Peyer's patch (tissue), 4 donors: ENCODE data around the gene CNTN4. TPM values are rescaled to one million over a fixed set of nuclear protein-coding genes. Genes with fewer than 3 reads are reported as not detected.
"Not testable (repeated sequence)": the region's sequence is repeated elsewhere in the genome, so short reads cannot be mapped to it uniquely, and the experiment has no call there.

Experiments
- DNase-seq, 3 donors: peaks; one replicate each; pipeline ENCODE4 v3.0.0-alpha.2; 2017 to 2019
- H3K27ac ChIP-seq, 4 donors: fragments of 200-600 bp; sonication (generic); one replicate each; pipeline ENCODE4 v1.5.1; 2016 to 2019
- H3K27me3 ChIP-seq, 2 donors: fragments of 200-600 bp; sonication (generic); one replicate each; pipeline ENCODE4 v1.5.1; 2019
- H3K36me3 ChIP-seq, 3 donors: fragments of 200-600 bp; sonication (generic); one replicate each; pipeline ENCODE4 v1.5.1; 2016 to 2019
- H3K4me1 ChIP-seq, 4 donors: fragments of 200-600 bp; sonication (generic); one replicate each; pipeline ENCODE4 v1.5.1; 2016 to 2019
- H3K4me3 ChIP-seq, 4 donors: fragments of 200-600 bp; sonication (generic); 1 replicate in 3 of 4; 2 replicates in 1 of 4; pipeline ENCODE4 v1.5.1; 2016 to 2019; ENCODE audit warnings: mild to moderate bottlenecking in 1 of 4
- H3K9me3 ChIP-seq, 4 donors: fragments of 200-600 bp; sonication (generic); one replicate each; pipeline ENCODE4 v1.5.1; 2016 to 2019; ENCODE audit warnings: mild to moderate bottlenecking in 1 of 4
- POLR2A ChIP-seq, 2 donors: fragments of 450-650 bp; IDR thresholded peaks; one replicate each; pipeline ENCODE4 v1.5.1; 2017; ENCODE audit warnings: antibody characterized with exemption in 2 of 2, mild to moderate bottlenecking in 2 of 2, moderate library complexity in 2 of 2
- total RNA-seq, 4 donors: library from RNA; depleted of rRNA; stranded (reverse); fragments of >200 nt; gene quantifications; one replicate each; pipeline ENCODE4 v1.1.0, GENCODE V29; 2016
- TF ChIP-seq, protein P1 (sequence below), 6 experiments: fragments of 450-650 bp in 4 of 6; fragments of 200-600 bp in 2 of 6; sonication (generic) in 1 of 6; IDR thresholded peaks; one replicate each; pipeline ENCODE4 v1.5.1; 2017 to 2019; ENCODE audit warnings: antibody characterized with exemption in 6 of 6, mild to moderate bottlenecking in 3 of 6, moderate library complexity in 1 of 6

Gene CNTN4
- total RNA-seq, 4 donors from 2014 or later = 5.4 to 31.1 (median 19.9) TPM

DNA sequence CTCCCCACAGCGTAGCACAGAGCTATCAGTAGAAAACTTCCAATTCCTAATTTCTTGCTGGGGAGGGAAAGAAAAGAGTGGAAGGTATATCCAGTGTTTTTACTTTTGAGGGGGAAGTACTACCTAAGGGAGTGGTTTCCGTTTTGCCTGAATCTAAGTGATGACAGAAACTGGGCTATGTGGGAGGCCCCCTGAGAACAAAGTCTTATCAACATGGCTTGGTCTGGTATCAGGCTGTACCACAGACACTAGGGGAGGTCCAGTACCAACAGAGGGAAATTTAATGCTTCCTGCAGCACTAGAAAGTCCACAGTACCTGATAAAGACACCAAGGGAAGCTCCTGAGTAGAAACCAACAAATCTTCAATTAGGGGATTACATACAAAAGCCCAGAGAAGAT lies 812.3 kb downstream of the CNTN4 start:
- no peak overlapping the region for H3K27ac ChIP-seq
- TF ChIP-seq POLR2A (IDR thresholded peaks at IDR 0.05) = no peak
- TF ChIP-seq, protein P1, sequence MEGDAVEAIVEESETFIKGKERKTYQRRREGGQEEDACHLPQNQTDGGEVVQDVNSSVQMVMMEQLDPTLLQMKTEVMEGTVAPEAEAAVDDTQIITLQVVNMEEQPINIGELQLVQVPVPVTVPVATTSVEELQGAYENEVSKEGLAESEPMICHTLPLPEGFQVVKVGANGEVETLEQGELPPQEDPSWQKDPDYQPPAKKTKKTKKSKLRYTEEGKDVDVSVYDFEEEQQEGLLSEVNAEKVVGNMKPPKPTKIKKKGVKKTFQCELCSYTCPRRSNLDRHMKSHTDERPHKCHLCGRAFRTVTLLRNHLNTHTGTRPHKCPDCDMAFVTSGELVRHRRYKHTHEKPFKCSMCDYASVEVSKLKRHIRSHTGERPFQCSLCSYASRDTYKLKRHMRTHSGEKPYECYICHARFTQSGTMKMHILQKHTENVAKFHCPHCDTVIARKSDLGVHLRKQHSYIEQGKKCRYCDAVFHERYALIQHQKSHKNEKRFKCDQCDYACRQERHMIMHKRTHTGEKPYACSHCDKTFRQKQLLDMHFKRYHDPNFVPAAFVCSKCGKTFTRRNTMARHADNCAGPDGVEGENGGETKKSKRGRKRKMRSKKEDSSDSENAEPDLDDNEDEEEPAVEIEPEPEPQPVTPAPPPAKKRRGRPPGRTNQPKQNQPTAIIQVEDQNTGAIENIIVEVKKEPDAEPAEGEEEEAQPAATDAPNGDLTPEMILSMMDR (IDR thresholded peaks at IDR 0.05) = no peak
- no peaks in the 10 kb centered on the region for H3K9me3 ChIP-seq
- no peak for DNase-seq
- H3K4me1 ChIP-seq = no peaks in the 10 kb centered on the region
- no peak overlapping the region for H3K4me3 ChIP-seq
- H3K27me3 ChIP-seq = no peaks in the 10 kb centered on the region
- H3K36me3 ChIP-seq = no peaks in the 10 kb centered on the region

DNA sequence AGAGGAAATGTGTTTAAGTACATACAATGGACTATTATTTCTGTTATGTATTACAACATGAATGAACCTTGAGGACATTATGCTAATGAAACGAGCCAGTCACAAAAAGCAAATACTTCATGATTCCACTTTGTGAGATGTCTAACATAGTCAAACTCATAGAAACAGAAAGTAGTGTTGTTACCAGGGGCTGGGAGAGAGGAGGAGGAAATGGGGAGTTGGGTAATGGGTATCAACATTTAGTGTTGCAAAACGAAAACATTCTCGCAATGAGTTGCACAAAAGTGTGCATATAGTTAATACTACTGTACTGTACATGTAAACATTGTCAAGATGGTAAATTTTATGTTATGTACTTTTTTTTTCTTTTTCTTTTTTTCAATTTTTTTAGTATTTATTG lies 817.2 kb downstream of the CNTN4 start:
- Histone ChIP-seq H3K36me3 (no peaks in the 10 kb centered on the region), H3K27ac (no peak overlapping the region), H3K27me3 (no peaks in the 10 kb centered on the region), H3K9me3 (no peaks in the 10 kb centered on the region), H3K4me1 (no peaks in the 10 kb centered on the region), H3K4me3 (no peak overlapping the region)
- TF ChIP-seq, protein P1 (IDR thresholded peaks at IDR 0.05) = no peak
- no peak for TF ChIP-seq POLR2A (IDR thresholded peaks at IDR 0.05)
- no peak for DNase-seq

DNA sequence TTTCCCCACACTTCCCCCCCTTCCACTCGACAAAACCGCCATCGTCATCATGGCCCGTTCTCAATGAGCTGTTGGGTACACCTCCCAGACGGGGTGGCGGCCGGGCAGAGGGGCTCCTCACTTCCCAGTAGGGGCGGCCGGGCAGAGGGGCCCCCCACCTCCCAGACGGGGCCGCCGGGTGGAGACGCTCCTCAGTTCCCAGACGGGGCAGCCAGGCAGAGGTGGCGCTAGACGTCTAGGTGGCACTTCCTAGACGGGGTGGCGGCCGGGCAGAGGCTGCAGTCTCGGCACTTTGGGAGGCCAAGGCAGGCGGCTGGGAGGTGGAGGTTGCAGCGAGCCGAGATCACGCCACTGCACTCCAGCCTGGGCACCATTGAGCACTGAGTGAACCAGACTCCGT lies 818.0 kb downstream of the CNTN4 start:
- H3K27me3 ChIP-seq, H3K27ac ChIP-seq, DNase-seq, H3K4me3 ChIP-seq, H3K9me3 ChIP-seq, H3K36me3 ChIP-seq, H3K4me1 ChIP-seq: not testable (repeated sequence)

DNA sequence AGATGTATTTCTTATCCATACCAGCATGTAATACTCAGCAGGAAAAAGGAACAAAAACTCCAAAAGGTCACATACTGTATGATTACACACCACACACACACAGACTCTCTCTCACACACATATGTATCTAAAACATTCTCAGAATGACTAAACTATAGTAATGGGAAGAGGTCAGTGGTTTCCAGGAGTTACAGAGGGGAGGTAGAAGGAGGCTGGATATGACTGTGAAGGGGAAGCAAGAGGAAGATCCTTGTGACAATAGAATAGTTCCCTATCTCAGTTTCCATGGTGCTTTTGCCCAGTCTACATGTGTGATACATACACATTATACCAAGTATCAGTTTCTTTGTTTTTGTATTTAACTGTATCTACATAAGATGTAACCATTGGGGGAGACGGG lies 821.4 kb downstream of the CNTN4 start:
- Histone ChIP-seq H3K36me3 (no peaks in the 10 kb centered on the region), H3K27me3 (no peaks in the 10 kb centered on the region), H3K4me1 (no peaks in the 10 kb centered on the region), H3K4me3 (no peak overlapping the region), H3K27ac (no peak overlapping the region), H3K9me3 (no peaks in the 10 kb centered on the region)
- no peak for TF ChIP-seq POLR2A (IDR thresholded peaks at IDR 0.05)
- TF ChIP-seq, protein P1 (IDR thresholded peaks at IDR 0.05) = no peak
- no peak for DNase-seq

DNA sequence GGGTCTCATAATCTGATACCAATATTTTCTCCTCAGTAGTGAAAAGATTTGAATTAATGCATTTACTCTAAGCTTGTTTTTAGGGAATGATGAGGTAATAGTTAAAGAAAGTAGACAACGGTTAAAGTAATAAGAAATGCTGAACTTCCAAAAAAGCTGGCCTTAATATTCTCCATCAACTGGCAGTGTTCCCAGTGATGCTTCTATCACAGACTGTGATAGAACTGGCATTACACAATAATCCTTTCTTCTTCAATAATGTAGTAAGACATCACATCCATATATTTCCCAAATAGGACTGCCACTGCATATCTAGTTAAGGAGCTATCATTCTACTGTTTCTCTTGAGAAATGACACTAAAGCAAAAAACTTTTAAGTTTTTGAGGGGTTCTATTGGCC lies 822.8 kb downstream of the CNTN4 start:
- H3K4me3 ChIP-seq = no peak overlapping the region
- no peak for DNase-seq
- no peaks in the 10 kb centered on the region for H3K27me3 ChIP-seq
- H3K4me1 ChIP-seq = no peaks in the 10 kb centered on the region
- no peaks in the 10 kb centered on the region for H3K9me3 ChIP-seq
- TF ChIP-seq, protein P1 (IDR thresholded peaks at IDR 0.05) = no peak
- TF ChIP-seq POLR2A (IDR thresholded peaks at IDR 0.05) = no peak
- H3K36me3 ChIP-seq = no peaks in the 10 kb centered on the region
- no peak overlapping the region for H3K27ac ChIP-seq

DNA sequence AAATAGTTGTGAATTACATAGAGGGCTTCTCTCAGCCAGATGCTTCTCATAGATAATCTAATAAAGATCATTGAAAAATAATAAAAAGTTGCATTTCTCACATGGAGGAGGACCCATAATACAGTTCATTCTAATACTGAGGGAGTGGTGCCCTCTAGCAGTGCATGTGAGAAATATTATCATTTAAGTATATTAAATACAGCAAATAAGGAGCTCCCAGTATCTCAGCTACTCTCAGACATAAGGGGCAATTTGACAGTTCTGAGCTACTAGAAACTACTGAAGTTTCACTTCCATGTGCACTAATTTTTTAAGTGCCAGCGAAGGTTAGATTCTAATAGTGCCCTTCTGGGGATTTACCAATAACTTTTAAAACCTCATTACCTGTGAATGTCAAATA lies 823.2 kb downstream of the CNTN4 start:
- Histone ChIP-seq H3K4me3 (no peak overlapping the region), H3K4me1 (no peaks in the 10 kb centered on the region), H3K36me3 (no peaks in the 10 kb centered on the region), H3K27ac (no peak overlapping the region), H3K9me3 (no peaks in the 10 kb centered on the region), H3K27me3 (no peaks in the 10 kb centered on the region)
- no peak for DNase-seq
- TF ChIP-seq, protein P1 (IDR thresholded peaks at IDR 0.05) = peak in 4 of 6 experiments; percentile 28 to 65 (median 54)
- no peak for TF ChIP-seq POLR2A (IDR thresholded peaks at IDR 0.05)
